ENCODE measurements around the gene ST7. TPM values are rescaled to one million over a fixed set of nuclear protein-coding genes. Genes with fewer than 3 reads are reported as not detected.

ST7 gene
- total and polyA plus RNA-seq, 2 donors (not counting 3 experiments of a cell fraction or from before 2014, with no cell fraction given): 18.6 to 24.9 TPM

DNA sequence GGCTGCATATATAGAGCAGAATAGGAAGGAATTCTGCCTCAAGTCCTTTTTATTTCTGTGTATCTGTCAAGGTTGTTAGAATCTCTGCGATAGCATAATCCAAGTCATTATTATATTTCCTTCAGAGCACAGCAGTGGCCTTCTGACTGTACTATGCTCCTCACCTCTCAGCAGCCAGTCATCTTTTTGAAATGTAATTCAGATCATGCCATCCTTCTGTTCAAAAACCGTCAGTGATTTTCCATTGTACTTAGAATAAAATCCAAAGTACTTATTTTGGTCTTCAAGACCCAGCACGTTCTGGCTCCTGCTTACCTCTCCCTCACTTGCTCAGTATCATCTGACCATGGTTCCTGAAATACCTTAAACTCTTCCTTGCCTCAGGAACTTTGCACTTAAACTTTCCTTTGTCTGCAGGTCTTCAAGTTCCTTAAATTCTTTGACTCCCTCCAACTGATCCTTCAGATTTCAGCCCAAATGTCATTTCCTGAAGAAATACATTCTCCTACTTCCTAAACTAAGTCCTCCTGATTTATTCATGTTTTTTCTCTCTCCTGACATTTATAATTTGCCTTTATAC, 112.4 kb downstream of the ST7 start:
- no peaks in the 10 kb centered on the region for H3K27me3 ChIP-seq (ENCODE audit: control insufficient read depth in 2 of 2, insufficient read depth in 2 of 2, low read length in 2 of 2)
- TF ChIP-seq, protein P1, sequence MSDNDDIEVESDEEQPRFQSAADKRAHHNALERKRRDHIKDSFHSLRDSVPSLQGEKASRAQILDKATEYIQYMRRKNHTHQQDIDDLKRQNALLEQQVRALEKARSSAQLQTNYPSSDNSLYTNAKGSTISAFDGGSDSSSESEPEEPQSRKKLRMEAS (IDR thresholded peaks at IDR 0.05; ENCODE audit: insufficient read depth, insufficient read length): no peak
- TF ChIP-seq CTCF (IDR thresholded peaks at IDR 0.05; ENCODE audit: extremely low read depth in 1 of 2, insufficient read depth in 1 of 2, low read depth in 1 of 2, low read length in 2 of 2) (no peak), POLR2A (IDR thresholded peaks at IDR 0.05; ENCODE audit: low read depth, low read length) (no peak), POLR2AphosphoS5 (IDR thresholded peaks at IDR 0.05; ENCODE audit: insufficient read depth, low read depth, low read length) (no peak)
- FAIRE-seq (no peak), DNase-seq (ENCODE audit: low read depth, low spot score) (no peak)
- CTCF ChIA-PET: no interaction called here
- peaks cover 4% of the 10 kb centered on the region for H3K79me2 ChIP-seq (ENCODE audit: control insufficient read depth, insufficient read depth, low read length)
- H3K4me2 ChIP-seq (ENCODE audit: insufficient read depth, low read length): no peak overlapping the region
- no peaks in the 10 kb centered on the region for H3K9me1 ChIP-seq (replicated peaks; ENCODE audit: control insufficient read depth, extremely low read depth, insufficient read depth, low read length)
- peaks cover 9% of the 10 kb centered on the region for H3K4me1 ChIP-seq (ENCODE audit: control insufficient read depth, extremely low read depth, insufficient read depth, low read length)
- H3K27ac ChIP-seq (ENCODE audit: insufficient read depth, low read depth, low read length): no peak overlapping the region
- BruUV-seq (replicated peaks): no TSS peak
- H3K9ac ChIP-seq (replicated peaks; ENCODE audit: extremely low read depth, insufficient read depth, low read length): no peak overlapping the region
- H3K4me3 ChIP-seq (replicated peaks in 1 of 3; ENCODE audit: insufficient read depth in 1 of 3, low read depth in 1 of 3, low read length in 3 of 3): no peak overlapping the region
- intact Hi-C loops (cut with micrococcal nuclease): no loop called here
- POLR2A ChIA-PET: no interaction called here
- H2AFZ ChIP-seq (ENCODE audit: low read depth, low read length): no peak overlapping the region
- no peaks in the 10 kb centered on the region for H3K36me3 ChIP-seq (ENCODE audit: control insufficient read depth in 2 of 2, extremely low read depth in 1 of 2, insufficient read depth in 2 of 2, low read length in 2 of 2)
- no peaks in the 10 kb centered on the region for H4K20me1 ChIP-seq (replicated peaks; ENCODE audit: control insufficient read depth, extremely low read depth, insufficient read depth, low read length)
- no peaks in the 10 kb centered on the region for H3K9me3 ChIP-seq (replicated peaks; ENCODE audit: control insufficient read depth, insufficient read depth, low read length)
- dilution Hi-C loops (cut with MboI; ENCODE audit: extremely low pct_ligation_motif_present, low sequenced_read_pairs): no loop called here

GRCh38 chr7:117066668-117067067, 113.4 kb downstream of the ST7 start:
- no peaks in the 10 kb centered on the region for H3K9me3 ChIP-seq (replicated peaks; ENCODE audit: control insufficient read depth, insufficient read depth, low read length)
- no TSS peak for BruUV-seq (replicated peaks)
- H3K36me3 ChIP-seq (ENCODE audit: control insufficient read depth in 2 of 2, extremely low read depth in 1 of 2, insufficient read depth in 2 of 2, low read length in 2 of 2): no peaks in the 10 kb centered on the region
- no peak overlapping the region for H3K4me2 ChIP-seq (ENCODE audit: insufficient read depth, low read length)
- H3K79me2 ChIP-seq (ENCODE audit: control insufficient read depth, insufficient read depth, low read length): peaks cover 4% of the 10 kb centered on the region
- H3K9me1 ChIP-seq (replicated peaks; ENCODE audit: control insufficient read depth, extremely low read depth, insufficient read depth, low read length): no peaks in the 10 kb centered on the region
- TF ChIP-seq POLR2AphosphoS5 (IDR thresholded peaks at IDR 0.05; ENCODE audit: insufficient read depth, low read depth, low read length): no peak
- TF ChIP-seq, protein P1 (IDR thresholded peaks at IDR 0.05; ENCODE audit: insufficient read depth, insufficient read length): no peak
- TF ChIP-seq GATA2 (IDR thresholded peaks at IDR 0.05; ENCODE audit: insufficient read depth, insufficient read length, low read depth, low read length): no peak
- no peak for TF ChIP-seq MYC (IDR thresholded peaks at IDR 0.05; ENCODE audit: low read depth, low read length)
- no peak for TF ChIP-seq FOS (IDR thresholded peaks at IDR 0.05; ENCODE audit: borderline replicate concordance, insufficient read depth, low read length)
- no peak for TF ChIP-seq CTCF (IDR thresholded peaks at IDR 0.05; ENCODE audit: extremely low read depth in 1 of 2, insufficient read depth in 1 of 2, low read depth in 1 of 2, low read length in 2 of 2)
- TF ChIP-seq POLR2A (IDR thresholded peaks at IDR 0.05; ENCODE audit: low read depth, low read length): no peak
- no peak for TF ChIP-seq JUN (IDR thresholded peaks at IDR 0.05; ENCODE audit: borderline replicate concordance, insufficient read depth, insufficient read length, low read depth)
- TF ChIP-seq EZH2 (IDR thresholded peaks at IDR 0.05; ENCODE audit: borderline replicate concordance, low read depth, low read length, severe bottlenecking): no peak
- POLR2A ChIA-PET: no interaction called here
- H3K4me1 ChIP-seq (ENCODE audit: control insufficient read depth, extremely low read depth, insufficient read depth, low read length): peaks cover 9% of the 10 kb centered on the region
- H3K27ac ChIP-seq (ENCODE audit: insufficient read depth, low read depth, low read length): no peak overlapping the region
- H4K20me1 ChIP-seq (replicated peaks; ENCODE audit: control insufficient read depth, extremely low read depth, insufficient read depth, low read length): no peaks in the 10 kb centered on the region
- intact Hi-C loops (cut with micrococcal nuclease) (no loop called here), dilution Hi-C loops (cut with MboI; ENCODE audit: extremely low pct_ligation_motif_present, low sequenced_read_pairs) (no loop called here)
- DNase-seq (ENCODE audit: low read depth, low spot score) (no peak), FAIRE-seq (no peak)
- H3K4me3 ChIP-seq (replicated peaks in 1 of 3; ENCODE audit: insufficient read depth in 1 of 3, low read depth in 1 of 3, low read length in 3 of 3): no peak overlapping the region
- H3K9ac ChIP-seq (replicated peaks; ENCODE audit: extremely low read depth, insufficient read depth, low read length): no peak overlapping the region
- CTCF ChIA-PET: interaction anchor here (1.8 to 2.2 kb wide), 2 partner anchors 10 to 19 kb away, joined by 4 to 7 read pairs; no protein-coding TSS in a partner anchor
- no peak overlapping the region for H2AFZ ChIP-seq (ENCODE audit: low read depth, low read length)
- no peaks in the 10 kb centered on the region for H3K27me3 ChIP-seq (ENCODE audit: control insufficient read depth in 2 of 2, insufficient read depth in 2 of 2, low read length in 2 of 2)

Measured in endothelial cell of umbilical vein (primary cell).